ENCODE results near the gene PTTG1IP2. TPM values are rescaled to one million over a fixed set of nuclear protein-coding genes. Genes with fewer than 3 reads are reported as not detected.

Gene PTTG1IP2
- total RNA-seq, 4 donors from 2014 or later: not detected

GRCh38 chr7:90512821-90513254, 43.4 kb downstream of the PTTG1IP2 start:
- Histone ChIP-seq H3K4me3 (replicated peaks in 1 of 3) (no peak overlapping the region), H3K4me1 (no peaks in the 10 kb centered on the region), H3K9me3 (no peaks in the 10 kb centered on the region), H3K27me3 (no peaks in the 10 kb centered on the region), H3K36me3 (no peaks in the 10 kb centered on the region), H3K27ac (no peak overlapping the region)
- 80 to 81% methylated on average over 3 of the region's 3 CpGs for WGBS, 2 donors
- TF ChIP-seq POLR2A (IDR thresholded peaks at IDR 0.05): no peak
- intact Hi-C loops (cut with DNase I): no loop called here
- no peak for DNase-seq

GRCh38 chr7:90516257-90516656, 46.8 kb downstream of the PTTG1IP2 start:
- Histone ChIP-seq H3K4me1 (no peaks in the 10 kb centered on the region), H3K27me3 (no peaks in the 10 kb centered on the region), H3K27ac (no peak overlapping the region), H3K4me3 (replicated peaks in 1 of 3) (no peak overlapping the region), H3K36me3 (no peaks in the 10 kb centered on the region), H3K9me3 (no peaks in the 10 kb centered on the region)
- intact Hi-C loops (cut with DNase I): no loop called here
- TF ChIP-seq POLR2A (IDR thresholded peaks at IDR 0.05) (no peak), CTCF (IDR thresholded peaks at IDR 0.05) (no peak)
- 88 to 93% methylated on average over 2 of the region's 2 CpGs for WGBS, 2 donors
- DNase-seq: no peak

GRCh38 chr7:90518630-90519029, 49.2 kb downstream of the PTTG1IP2 start:
- intact Hi-C loops (cut with DNase I): no loop called here
- no peak overlapping the region for H3K4me3 ChIP-seq (replicated peaks in 1 of 3)

GRCh38 chr7:90520484-90520883, 51.0 kb downstream of the PTTG1IP2 start:
- intact Hi-C loops (cut with DNase I): no loop called here
- H3K27ac ChIP-seq: no peak overlapping the region
- no peak for DNase-seq
- H3K36me3 ChIP-seq: no peaks in the 10 kb centered on the region
- no peaks in the 10 kb centered on the region for H3K4me1 ChIP-seq
- peak in 2 of 6 experiments; percentile 22 to 24 for TF ChIP-seq CTCF (IDR thresholded peaks at IDR 0.05)
- no peak for TF ChIP-seq POLR2A (IDR thresholded peaks at IDR 0.05)
- H3K9me3 ChIP-seq: no peaks in the 10 kb centered on the region
- H3K27me3 ChIP-seq: no peaks in the 10 kb centered on the region
- WGBS, 2 donors: 32 to 41% methylated on average over 5 of the region's 5 CpGs
- H3K4me3 ChIP-seq (replicated peaks in 1 of 3): no peak overlapping the region

More at GRCh38 chr7:90518630-90519029, 49.2 kb downstream of the PTTG1IP2 start:
- DNase-seq: no peak
- Histone ChIP-seq H3K36me3 (no peaks in the 10 kb centered on the region), H3K27me3 (no peaks in the 10 kb centered on the region), H3K9me3 (no peaks in the 10 kb centered on the region), H3K27ac (no peak overlapping the region), H3K4me1 (no peaks in the 10 kb centered on the region)
- no peak for TF ChIP-seq POLR2A (IDR thresholded peaks at IDR 0.05)
- no peak for TF ChIP-seq CTCF (IDR thresholded peaks at IDR 0.05)
- WGBS, 2 donors: 88 to 89% methylated on average over 1 of the region's 1 CpG

GRCh38 chr7:90530263-90530662, 60.8 kb downstream of the PTTG1IP2 start:
- intact Hi-C loops (cut with DNase I): no loop called here
- Histone ChIP-seq H3K36me3 (no peaks in the 10 kb centered on the region), H3K4me3 (replicated peaks in 1 of 3) (no peak overlapping the region), H3K27me3 (no peaks in the 10 kb centered on the region), H3K4me1 (peaks cover 19 to 21% of the 10 kb centered on the region in 2 donors), H3K27ac (no peak overlapping the region), H3K9me3 (no peaks in the 10 kb centered on the region)
- DNase-seq: no peak
- WGBS, 2 donors: 56 to 58% methylated on average over 1 of the region's 1 CpG
- no peak for TF ChIP-seq POLR2A (IDR thresholded peaks at IDR 0.05)
- no peak for TF ChIP-seq CTCF (IDR thresholded peaks at IDR 0.05)

Measured in thyroid gland (tissue), 4 donors.